Hematopoietic multipotent progenitor cell treated with erythropoietin and hydrocortisone succinate and interleukin-3 and kit ligand, for 17 days (in vitro differentiated cells): Measurements from ENCODE around the gene ABI3BP.
"Not testable (repeated sequence)": the region's sequence is repeated elsewhere in the genome, so short reads cannot be mapped to it uniquely, and the experiment has no call there.

Source experiments
- DNase-seq: peaks from one replicate; pipeline ENCODE4 v3.0.0-alpha.2; 2015; ENCODE audit warnings: low spot score

Gene ABI3BP

DNA sequence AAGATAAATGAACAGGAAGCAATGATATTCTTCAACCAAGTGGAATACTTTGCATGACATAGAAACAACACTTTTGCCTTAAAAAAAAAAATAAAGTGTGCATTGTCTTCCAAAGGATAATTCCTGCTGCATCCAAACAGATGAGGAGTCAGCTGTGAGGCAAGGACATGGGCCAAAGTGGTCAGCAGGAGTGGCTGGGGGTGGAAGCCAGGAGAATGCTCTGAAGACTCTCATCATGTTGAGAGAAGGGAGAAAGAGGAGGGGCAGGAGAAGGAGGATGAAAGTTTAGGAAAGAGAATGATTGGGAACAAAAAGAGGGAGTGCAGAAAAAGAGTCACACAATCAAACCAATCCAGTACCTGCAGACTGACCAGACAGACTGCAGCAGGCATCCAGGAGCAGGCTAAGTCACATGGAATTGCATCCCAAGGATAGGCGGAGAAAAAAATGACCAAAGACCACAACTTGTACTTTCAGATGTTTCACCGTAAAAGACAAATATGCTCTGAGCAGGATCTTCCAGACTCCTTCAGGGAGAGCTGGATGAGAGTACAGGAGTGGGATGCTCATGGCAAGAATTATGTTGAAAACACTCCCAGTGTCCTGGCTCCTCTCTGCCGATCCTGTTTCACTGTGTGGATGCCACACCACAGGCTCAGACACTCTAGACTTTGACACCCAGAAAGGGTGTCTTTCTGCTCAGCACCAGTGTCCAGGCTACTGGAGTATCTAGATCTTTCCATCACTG is 11.9 kb downstream of the ABI3BP start:
- DNase-seq, result no peak

DNA sequence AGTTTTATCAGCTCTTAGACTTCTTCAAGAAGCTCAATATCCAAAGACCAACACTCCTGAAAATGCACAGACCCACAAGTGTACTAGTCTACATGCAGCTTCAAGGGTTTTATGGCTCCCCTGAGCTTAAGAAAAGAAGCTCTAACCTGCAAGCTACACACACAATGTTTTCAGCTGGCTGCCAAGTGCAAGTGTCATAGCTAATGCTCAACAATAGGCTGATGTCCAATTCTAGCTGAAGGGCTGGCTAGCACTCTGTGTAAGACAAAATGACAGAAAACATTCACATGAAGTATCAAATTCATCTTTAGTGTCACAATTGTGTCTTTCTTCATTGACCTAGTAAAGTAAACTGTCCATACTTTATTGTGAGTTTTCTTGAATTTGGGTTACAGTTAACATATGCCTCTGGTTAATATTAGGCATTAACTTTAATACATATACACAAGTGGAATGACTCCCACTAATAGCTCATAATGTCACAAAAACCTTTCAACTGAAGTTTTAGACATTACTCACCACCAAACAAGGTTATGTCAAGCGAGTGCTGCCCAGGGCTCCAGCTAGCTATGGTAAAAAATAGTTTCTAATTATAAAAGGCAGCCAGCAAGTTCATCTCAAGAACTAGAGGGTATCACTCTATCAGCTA is 15.1 kb downstream of the ABI3BP start:
- no peak for DNase-seq

- no peak for DNase-seq
Observed at GRCh38 chr3:100976611-100977010, 16.6 kb downstream of the ABI3BP start.

GRCh38 chr3:100975714-100976113 is 17.5 kb downstream of the ABI3BP start:
- no peak for DNase-seq

DNA sequence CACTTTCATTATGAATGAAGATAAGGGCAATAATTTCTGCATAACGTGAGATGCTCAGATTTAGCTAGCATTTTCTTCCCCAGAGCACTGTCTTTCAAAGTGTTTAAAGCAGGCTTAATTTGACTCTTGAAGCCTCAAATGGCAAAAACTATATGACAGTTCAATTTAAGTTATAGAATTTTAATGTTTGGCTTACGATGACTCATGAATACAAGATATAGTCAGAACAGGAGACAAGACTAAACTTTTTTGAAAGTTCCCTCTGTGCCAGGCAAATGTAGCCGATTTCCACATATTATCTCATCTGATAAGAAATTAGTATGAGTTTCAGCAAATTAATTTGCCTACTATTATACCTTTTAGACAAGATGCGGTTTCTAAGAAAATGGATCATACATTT is 19.6 kb downstream of the ABI3BP start:
- DNase-seq, result no peak

- no peak for DNase-seq
Observed at GRCh38 chr3:100972867-100973266, 20.4 kb downstream of the ABI3BP start.

- no peak for DNase-seq
Observed at GRCh38 chr3:100972301-100972844, 20.8 kb downstream of the ABI3BP start.

DNA sequence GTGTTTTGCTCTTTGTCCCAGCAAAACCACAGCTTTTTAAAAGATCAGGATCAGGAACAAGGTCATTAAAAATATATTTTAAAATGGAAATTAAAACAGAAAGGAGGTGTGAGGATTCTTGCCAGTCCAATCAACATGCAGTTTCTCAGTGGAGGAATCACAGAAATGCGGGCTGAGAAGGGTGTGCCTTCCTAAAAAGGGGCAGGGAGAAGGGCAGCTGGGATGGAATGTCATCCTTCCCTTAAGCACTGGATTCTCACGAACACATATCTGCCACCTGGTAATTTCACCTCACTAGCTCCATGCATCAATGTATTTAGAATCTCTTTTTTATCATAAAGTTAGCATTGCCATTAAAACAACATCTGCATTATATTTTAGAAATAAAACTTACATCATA is 21.4 kb downstream of the ABI3BP start:
- DNase-seq, result no peak

- DNase-seq, result no peak
Observed at GRCh38 chr3:100970477-100970990, 22.7 kb downstream of the ABI3BP start.

DNA sequence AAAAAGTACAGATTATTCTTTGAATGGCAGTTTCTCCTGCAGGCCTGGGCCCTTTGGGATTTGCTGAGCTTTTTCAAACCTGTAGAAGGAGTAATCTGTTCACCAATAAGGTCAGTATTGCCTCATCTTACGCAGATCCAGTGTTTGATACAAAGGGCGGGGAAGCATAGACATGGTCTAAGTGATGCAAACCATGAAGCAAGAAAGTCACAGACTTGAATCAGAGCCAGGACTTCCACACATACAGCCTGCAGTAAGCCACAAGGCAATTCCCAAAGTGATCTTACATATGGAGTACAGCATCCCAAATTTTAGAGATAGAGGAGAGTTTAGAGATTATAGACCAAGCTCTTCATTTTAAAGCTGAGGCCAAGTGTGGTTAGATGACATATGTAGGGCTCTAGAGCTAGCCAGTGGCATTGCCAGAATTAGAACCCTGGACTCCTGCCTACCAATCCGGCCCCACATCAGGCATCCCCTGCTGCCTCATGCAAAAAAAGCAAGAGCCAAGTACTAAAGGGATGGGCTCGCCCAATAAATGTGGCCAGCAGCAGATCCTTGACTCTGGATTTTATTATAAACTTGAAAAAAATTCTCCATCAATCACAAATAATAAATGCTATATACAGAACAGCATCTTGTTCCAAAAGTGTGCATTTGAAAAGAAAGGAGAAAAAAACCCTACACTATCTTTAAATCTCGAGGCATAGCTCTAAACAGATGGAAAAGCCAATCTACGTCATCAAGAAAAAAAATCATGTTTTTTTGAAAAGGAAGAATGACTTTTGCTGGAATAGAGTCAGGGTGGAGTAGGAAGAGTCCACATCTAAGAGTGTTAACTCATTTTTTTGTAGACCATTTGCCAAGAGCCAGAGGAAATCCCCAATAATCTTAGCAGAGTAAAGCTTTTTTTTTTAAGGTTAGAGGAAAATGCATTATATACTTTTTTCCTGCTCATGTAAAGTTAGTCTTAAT is 24.0 kb downstream of the ABI3BP start:
- DNase-seq, result no peak

- DNase-seq, result no peak
Observed at GRCh38 chr3:100966807-100967206, 26.4 kb downstream of the ABI3BP start.

- DNase-seq, result no peak
Observed at GRCh38 chr3:100966049-100966491, 27.2 kb downstream of the ABI3BP start.

DNA sequence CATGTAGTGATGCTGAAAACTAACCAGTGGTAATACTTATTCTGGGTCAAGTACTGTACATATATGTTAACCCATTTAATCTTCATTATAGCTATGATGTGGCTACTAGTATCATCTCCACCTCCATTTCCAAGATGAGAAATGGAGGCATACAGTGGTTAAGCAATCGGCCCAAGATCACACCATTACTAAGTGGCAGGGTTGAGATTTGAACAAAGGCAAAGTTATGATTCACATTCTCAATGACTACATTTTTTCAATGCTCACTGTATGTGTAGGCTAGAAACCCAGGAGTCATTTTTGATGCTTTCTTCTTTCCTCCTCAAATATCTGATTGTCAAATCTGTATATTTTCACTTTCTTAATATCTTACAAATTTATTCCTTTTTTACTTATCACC is 30.2 kb downstream of the ABI3BP start:
- no peak for DNase-seq

DNA sequence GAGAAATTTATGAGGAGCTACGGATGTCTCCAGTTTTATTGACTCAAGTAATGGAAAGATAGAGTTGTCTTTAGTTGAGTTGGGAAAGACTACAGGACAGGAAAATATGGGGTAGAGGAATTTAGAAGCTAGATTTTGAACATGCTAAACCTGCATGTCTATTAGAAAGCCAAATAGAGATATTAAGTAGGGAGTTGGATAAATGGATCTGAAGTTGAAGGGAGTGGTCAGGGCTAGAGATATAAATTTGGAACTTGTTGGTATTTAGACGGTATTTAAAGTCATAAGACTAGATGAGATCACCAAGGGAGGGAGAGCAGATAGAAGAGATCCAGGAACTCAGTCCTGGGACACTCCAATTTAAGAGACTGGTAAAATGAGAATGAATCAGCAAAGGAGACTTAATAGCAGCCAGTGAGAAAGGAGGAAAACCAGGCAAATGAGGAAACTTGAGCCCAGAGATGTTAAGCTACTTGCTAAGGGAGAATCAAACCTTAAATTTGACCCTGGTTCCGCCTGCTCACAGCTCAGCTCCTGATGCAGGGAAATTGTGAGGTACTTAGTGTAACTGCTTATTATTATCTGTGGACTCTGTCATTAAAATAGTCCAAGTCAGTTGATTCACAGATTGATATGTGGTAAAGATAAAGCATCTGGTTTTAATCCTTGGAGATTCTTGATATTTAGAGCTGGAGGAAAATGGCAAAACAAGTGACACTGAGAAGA is 35.8 kb downstream of the ABI3BP start:
- DNase-seq, result no peak

- no peak for DNase-seq
Observed at GRCh38 chr3:100956276-100956675, 36.9 kb downstream of the ABI3BP start.

GRCh38 chr3:100954990-100955389 is 38.2 kb downstream of the ABI3BP start:
- no peak for DNase-seq

DNA sequence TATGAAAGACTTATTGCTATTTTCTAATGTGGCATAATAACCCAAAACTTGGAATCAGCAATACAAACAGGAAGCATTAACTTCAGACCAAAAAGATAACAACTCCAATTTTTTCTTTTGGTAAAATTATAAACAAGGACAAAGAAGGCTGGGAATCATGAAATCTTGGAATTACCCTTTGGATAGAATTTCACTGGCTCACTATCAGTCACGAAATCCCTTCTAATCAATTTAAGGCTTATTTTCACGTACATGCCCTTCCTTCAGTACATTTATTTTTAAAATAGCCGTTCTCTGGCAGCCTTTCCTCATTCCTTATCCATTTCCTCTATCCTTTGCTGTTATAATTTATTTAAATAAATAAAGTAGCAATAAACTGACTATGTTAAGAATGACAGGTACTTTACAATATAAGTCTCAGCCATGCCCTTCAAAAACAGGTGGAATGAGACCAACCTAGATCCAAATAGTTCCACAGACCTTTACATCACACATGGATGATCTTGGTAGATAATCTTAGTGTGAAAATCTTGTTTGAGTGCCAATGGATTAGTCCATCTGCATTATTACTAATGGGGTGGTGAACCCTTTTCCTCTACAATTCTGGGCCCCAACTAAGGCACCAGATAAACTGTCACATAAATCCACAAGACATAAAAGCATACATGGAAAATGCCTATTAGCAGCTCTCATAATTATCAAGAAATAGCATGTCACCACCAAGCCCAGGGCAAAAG is 38.9 kb downstream of the ABI3BP start:
- no peak for DNase-seq

DNA sequence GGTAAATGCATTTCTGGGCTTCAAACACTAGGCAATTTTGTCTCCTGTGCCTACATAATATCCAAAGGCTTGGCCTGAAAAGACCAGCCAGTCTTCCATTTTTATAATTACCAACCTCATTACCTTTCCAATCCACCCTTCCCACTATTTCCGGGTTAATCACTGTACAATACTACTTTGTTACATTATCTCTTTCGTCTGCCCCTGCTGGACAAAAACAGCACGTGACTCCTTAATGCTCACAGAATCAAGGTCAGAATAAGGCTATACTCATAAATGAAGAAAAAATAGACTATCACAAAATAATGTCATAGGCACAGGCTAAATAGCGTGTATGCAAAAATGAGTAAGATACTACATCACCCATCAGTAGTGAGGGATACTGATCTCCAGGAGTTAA is 40.1 kb downstream of the ABI3BP start:
- no peak for DNase-seq

GRCh38 chr3:100947119-100947518 is 46.1 kb downstream of the ABI3BP start:
- DNase-seq, result no peak

DNA sequence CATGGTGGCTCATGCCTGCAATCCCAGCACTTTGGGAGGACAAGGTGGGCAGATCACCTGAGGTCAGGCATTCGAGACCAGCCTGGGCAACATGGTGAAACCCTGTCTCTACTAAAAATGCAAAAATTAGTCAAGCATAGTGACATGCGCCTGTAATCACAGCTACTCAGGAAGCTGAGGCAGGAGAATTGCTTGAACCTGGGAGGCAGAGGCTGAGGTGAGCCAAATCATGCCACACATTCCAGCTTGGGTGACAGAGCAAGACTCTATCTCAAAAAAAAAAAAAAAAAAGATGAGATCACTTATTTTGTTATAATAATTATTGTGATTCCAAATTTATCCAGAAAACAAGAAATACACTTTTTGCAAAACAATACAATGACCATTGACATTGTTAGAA is 47.1 kb downstream of the ABI3BP start:
- DNase-seq, result not testable (repeated sequence)

GRCh38 chr3:100941451-100941850 is 51.8 kb downstream of the ABI3BP start:
- DNase-seq, result no peak
